ENCODE results near the gene ZNF423.

The ZNF423 gene

GRCh38 chr16:49789616-49790015, 66.3 kb downstream of the ZNF423 start:
- Histone ChIP-seq H3K27ac (no peak overlapping the region), H3K9me3 (ENCODE audit: control insufficient read depth, low read length) (no peaks in the 10 kb centered on the region), H3K27me3 (ENCODE audit: control insufficient read depth, insufficient read depth, low read length) (no peaks in the 10 kb centered on the region), H3K4me2 (ENCODE audit: low read length) (no peak overlapping the region), H3K79me2 (peaks cover 4% of the 10 kb centered on the region), H3K4me1 (no peaks in the 10 kb centered on the region), H3K4me3 (ENCODE audit: low read depth, low read length) (no peak overlapping the region), H3K36me3 (ENCODE audit: control insufficient read depth, insufficient read depth, low read length) (no peaks in the 10 kb centered on the region), H2AFZ (no peak overlapping the region), H3K9ac (no peak overlapping the region)
- TF ChIP-seq CTCF (IDR thresholded peaks at IDR 0.05): no peak

- Histone ChIP-seq H3K4me1 (no peaks in the 10 kb centered on the region), H3K36me3 (ENCODE audit: control insufficient read depth, insufficient read depth, low read length) (no peaks in the 10 kb centered on the region), H3K79me2 (no peaks in the 10 kb centered on the region), H3K4me2 (ENCODE audit: low read length) (no peak overlapping the region), H3K4me3 (ENCODE audit: low read depth, low read length) (no peak overlapping the region), H2AFZ (no peak overlapping the region), H3K27ac (no peak overlapping the region), H3K9ac (no peak overlapping the region), H3K27me3 (ENCODE audit: control insufficient read depth, insufficient read depth, low read length) (no peaks in the 10 kb centered on the region), H3K9me3 (ENCODE audit: control insufficient read depth, low read length) (no peaks in the 10 kb centered on the region)
- TF ChIP-seq CTCF (IDR thresholded peaks at IDR 0.05): no peak
Measured at GRCh38 chr16:49788986-49789385, 66.9 kb downstream of the ZNF423 start.

GRCh38 chr16:49788572-49788971, 67.3 kb downstream of the ZNF423 start:
- H3K27ac ChIP-seq: no peak overlapping the region

GRCh38 chr16:49786926-49787557, 68.9 kb downstream of the ZNF423 start:
- no peak for TF ChIP-seq CTCF (IDR thresholded peaks at IDR 0.05)
- H3K9ac ChIP-seq: no peak overlapping the region
- H3K27ac ChIP-seq: no peak overlapping the region
- no peaks in the 10 kb centered on the region for H3K27me3 ChIP-seq (ENCODE audit: control insufficient read depth, insufficient read depth, low read length)
- no peaks in the 10 kb centered on the region for H3K79me2 ChIP-seq
- H3K4me1 ChIP-seq: peaks cover 5% of the 10 kb centered on the region
- H2AFZ ChIP-seq: no peak overlapping the region
- no peak overlapping the region for H3K4me3 ChIP-seq (ENCODE audit: low read depth, low read length)
- H3K9me3 ChIP-seq (ENCODE audit: control insufficient read depth, low read length): no peaks in the 10 kb centered on the region
- H3K36me3 ChIP-seq (ENCODE audit: control insufficient read depth, insufficient read depth, low read length): no peaks in the 10 kb centered on the region
- H3K4me2 ChIP-seq (ENCODE audit: low read length): no peak overlapping the region

More at GRCh38 chr16:49788572-49788971, 67.3 kb downstream of the ZNF423 start:
- H3K4me3 ChIP-seq (ENCODE audit: low read depth, low read length): no peak overlapping the region
- H3K4me2 ChIP-seq (ENCODE audit: low read length): no peak overlapping the region
- no peaks in the 10 kb centered on the region for H3K36me3 ChIP-seq (ENCODE audit: control insufficient read depth, insufficient read depth, low read length)
- no peak overlapping the region for H3K9ac ChIP-seq
- H3K4me1 ChIP-seq: no peaks in the 10 kb centered on the region
- no peak for TF ChIP-seq CTCF (IDR thresholded peaks at IDR 0.05)
- no peak overlapping the region for H2AFZ ChIP-seq
- no peaks in the 10 kb centered on the region for H3K9me3 ChIP-seq (ENCODE audit: control insufficient read depth, low read length)
- no peaks in the 10 kb centered on the region for H3K79me2 ChIP-seq
- no peaks in the 10 kb centered on the region for H3K27me3 ChIP-seq (ENCODE audit: control insufficient read depth, insufficient read depth, low read length)

- H3K27ac ChIP-seq: no peak overlapping the region
- H3K79me2 ChIP-seq: no peaks in the 10 kb centered on the region
- peaks cover 5% of the 10 kb centered on the region for H3K4me1 ChIP-seq
- no peaks in the 10 kb centered on the region for H3K9me3 ChIP-seq (ENCODE audit: control insufficient read depth, low read length)
- H3K27me3 ChIP-seq (ENCODE audit: control insufficient read depth, insufficient read depth, low read length): no peaks in the 10 kb centered on the region
- H3K4me2 ChIP-seq (ENCODE audit: low read length): no peak overlapping the region
- H3K9ac ChIP-seq: no peak overlapping the region
- H2AFZ ChIP-seq: no peak overlapping the region
- H3K36me3 ChIP-seq (ENCODE audit: control insufficient read depth, insufficient read depth, low read length): no peaks in the 10 kb centered on the region
- no peak overlapping the region for H3K4me3 ChIP-seq (ENCODE audit: low read depth, low read length)
- no peak for TF ChIP-seq CTCF (IDR thresholded peaks at IDR 0.05)
Measured at GRCh38 chr16:49785970-49786369, 69.9 kb downstream of the ZNF423 start.
